ENCODE results near the gene BLTP1. TPM values are rescaled to one million over a fixed set of nuclear protein-coding genes. Genes with fewer than 3 reads are reported as not detected.

The BLTP1 gene
- total RNA-seq, 1 experiment from 2014 or later: 25.4 TPM

DNA sequence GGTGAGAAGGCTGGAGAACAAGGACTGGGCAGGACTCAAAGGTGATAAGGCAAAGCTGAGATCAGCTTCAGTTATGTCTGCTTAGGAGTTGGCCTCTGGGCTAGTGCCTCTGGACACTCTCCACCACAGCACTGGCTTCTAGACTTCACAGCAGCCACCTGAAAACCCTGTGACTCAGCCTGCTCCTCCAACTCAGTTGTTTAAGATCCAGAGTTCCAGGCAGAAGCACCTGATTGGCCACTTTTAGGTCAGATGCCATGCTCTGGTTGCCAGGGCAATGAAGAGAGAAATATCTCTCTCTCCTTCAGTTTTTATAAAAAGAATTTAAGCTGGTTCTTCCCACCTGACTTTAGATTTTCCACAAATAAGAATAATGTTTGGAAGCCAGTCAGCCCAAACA lies 47.9 kb upstream of the BLTP1 start:
- peak; percentile 36; the same call in 1 of the 2 replicates for ATAC-seq

More for the DNA sequence above, 47.9 kb upstream of the BLTP1 start:
- Histone ChIP-seq H3K27ac (ENCODE audit: low read depth, low read length) (no peak overlapping the region), H2AFZ (ENCODE audit: low read depth, low read length, poor library complexity, severe bottlenecking) (no peak overlapping the region), H3K9me2 (ENCODE audit: insufficient read depth) (no peaks in the 10 kb centered on the region), H3K9ac (ENCODE audit: low read length) (no peak overlapping the region), H3K4me1 (ENCODE audit: control insufficient read depth in 1 of 2, insufficient read depth in 2 of 2, low read length in 2 of 2) (peaks cover 0 to 8% of the 10 kb centered on the region in 2 experiments; a peak in 1 of 4 replicates), H4K20me1 (ENCODE audit: insufficient read depth) (no peaks in the 10 kb centered on the region), H3K27me3 (ENCODE audit: insufficient read depth, low read length) (no peaks in the 10 kb centered on the region), H3K4me3 (replicated peaks in 1 of 2; ENCODE audit: low read depth in 1 of 2, low read length in 2 of 2) (no peak overlapping the region), H3K4me2 (ENCODE audit: low read length) (no peak overlapping the region), H3K36me3 (ENCODE audit: control insufficient read depth in 1 of 2, insufficient read depth in 2 of 2, low read length in 2 of 2) (no peaks in the 10 kb centered on the region), H3K79me2 (ENCODE audit: insufficient read depth, low read length) (no peaks in the 10 kb centered on the region), H3K9me3 (ENCODE audit: control insufficient read depth in 1 of 2, insufficient read depth in 1 of 2, low read depth in 1 of 2, low read length in 2 of 2) (no peaks in the 10 kb centered on the region)
- ChIA-PET RAD21 (ENCODE audit: low non-redundant PET in 1 of 2, low total read pairs in 2 of 2, uncharacterized antibody in 2 of 2, unreplicated experiment in 2 of 2) (no interaction called here), CTCF (no interaction called here), POLR2A (no interaction called here)
- intact Hi-C loops (cut with micrococcal nuclease): no loop called here
- no peak for DNase-seq (ENCODE audit: low read depth, low spot score)
- no TSS peak for BruUV-seq (replicated peaks)
- TF ChIP-seq ZNF274 (IDR thresholded peaks at IDR 0.05; ENCODE audit: low read depth, low read length) (no peak), POLR2A (IDR thresholded peaks at IDR 0.05; ENCODE audit: borderline replicate concordance, extremely low read depth, insufficient read depth, insufficient read length) (no peak), SRF (IDR thresholded peaks at IDR 0.05; ENCODE audit: low read depth) (no peak), RAD21 (IDR thresholded peaks at IDR 0.05; ENCODE audit: low read depth) (no peak), SIN3A (IDR thresholded peaks at IDR 0.05; ENCODE audit: low read depth) (no peak), ELF1 (IDR thresholded peaks at IDR 0.05; ENCODE audit: borderline replicate concordance, low read depth) (no peak), EZH2phosphoT487 (IDR thresholded peaks at IDR 0.05; ENCODE audit: borderline replicate concordance) (no peak), SP1 (IDR thresholded peaks at IDR 0.05; ENCODE audit: low read depth) (no peak), ZFX (IDR thresholded peaks at IDR 0.05) (no peak), POLR2AphosphoS5 (IDR thresholded peaks at IDR 0.05; ENCODE audit: low read depth, low read length) (no peak), EGR1 (IDR thresholded peaks at IDR 0.05; ENCODE audit: low read depth) (no peak), CEBPB (IDR thresholded peaks at IDR 0.05; ENCODE audit: low read depth) (no peak), JUND (IDR thresholded peaks at IDR 0.05) (no peak), CBX3 (IDR thresholded peaks at IDR 0.05; ENCODE audit: low read depth) (no peak), EZH2 (IDR thresholded peaks at IDR 0.05) (no peak)
- TF ChIP-seq, protein P1, sequence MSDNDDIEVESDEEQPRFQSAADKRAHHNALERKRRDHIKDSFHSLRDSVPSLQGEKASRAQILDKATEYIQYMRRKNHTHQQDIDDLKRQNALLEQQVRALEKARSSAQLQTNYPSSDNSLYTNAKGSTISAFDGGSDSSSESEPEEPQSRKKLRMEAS (IDR thresholded peaks at IDR 0.05): no peak
- TF ChIP-seq, protein P2, sequence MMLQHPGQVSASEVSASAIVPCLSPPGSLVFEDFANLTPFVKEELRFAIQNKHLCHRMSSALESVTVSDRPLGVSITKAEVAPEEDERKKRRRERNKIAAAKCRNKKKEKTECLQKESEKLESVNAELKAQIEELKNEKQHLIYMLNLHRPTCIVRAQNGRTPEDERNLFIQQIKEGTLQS (IDR thresholded peaks at IDR 0.05): no peak
- TF ChIP-seq, protein P3, sequence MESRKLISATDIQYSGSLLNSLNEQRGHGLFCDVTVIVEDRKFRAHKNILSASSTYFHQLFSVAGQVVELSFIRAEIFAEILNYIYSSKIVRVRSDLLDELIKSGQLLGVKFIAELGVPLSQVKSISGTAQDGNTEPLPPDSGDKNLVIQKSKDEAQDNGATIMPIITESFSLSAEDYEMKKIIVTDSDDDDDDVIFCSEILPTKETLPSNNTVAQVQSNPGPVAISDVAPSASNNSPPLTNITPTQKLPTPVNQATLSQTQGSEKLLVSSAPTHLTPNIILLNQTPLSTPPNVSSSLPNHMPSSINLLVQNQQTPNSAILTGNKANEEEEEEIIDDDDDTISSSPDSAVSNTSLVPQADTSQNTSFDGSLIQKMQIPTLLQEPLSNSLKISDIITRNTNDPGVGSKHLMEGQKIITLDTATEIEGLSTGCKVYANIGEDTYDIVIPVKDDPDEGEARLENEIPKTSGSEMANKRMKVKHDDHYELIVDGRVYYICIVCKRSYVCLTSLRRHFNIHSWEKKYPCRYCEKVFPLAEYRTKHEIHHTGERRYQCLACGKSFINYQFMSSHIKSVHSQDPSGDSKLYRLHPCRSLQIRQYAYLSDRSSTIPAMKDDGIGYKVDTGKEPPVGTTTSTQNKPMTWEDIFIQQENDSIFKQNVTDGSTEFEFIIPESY (IDR thresholded peaks at IDR 0.05; ENCODE audit: extremely low read depth, insufficient replicate concordance, low read length): no peak
- TF ChIP-seq, protein P4, sequence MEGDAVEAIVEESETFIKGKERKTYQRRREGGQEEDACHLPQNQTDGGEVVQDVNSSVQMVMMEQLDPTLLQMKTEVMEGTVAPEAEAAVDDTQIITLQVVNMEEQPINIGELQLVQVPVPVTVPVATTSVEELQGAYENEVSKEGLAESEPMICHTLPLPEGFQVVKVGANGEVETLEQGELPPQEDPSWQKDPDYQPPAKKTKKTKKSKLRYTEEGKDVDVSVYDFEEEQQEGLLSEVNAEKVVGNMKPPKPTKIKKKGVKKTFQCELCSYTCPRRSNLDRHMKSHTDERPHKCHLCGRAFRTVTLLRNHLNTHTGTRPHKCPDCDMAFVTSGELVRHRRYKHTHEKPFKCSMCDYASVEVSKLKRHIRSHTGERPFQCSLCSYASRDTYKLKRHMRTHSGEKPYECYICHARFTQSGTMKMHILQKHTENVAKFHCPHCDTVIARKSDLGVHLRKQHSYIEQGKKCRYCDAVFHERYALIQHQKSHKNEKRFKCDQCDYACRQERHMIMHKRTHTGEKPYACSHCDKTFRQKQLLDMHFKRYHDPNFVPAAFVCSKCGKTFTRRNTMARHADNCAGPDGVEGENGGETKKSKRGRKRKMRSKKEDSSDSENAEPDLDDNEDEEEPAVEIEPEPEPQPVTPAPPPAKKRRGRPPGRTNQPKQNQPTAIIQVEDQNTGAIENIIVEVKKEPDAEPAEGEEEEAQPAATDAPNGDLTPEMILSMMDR (IDR thresholded peaks at IDR 0.05 in 2 of 3, conservative IDR thresholded peaks at IDR 0.05 in 1 of 3; ENCODE audit: borderline replicate concordance in 1 of 3, insufficient read depth in 1 of 3, low read depth in 2 of 3, low read length in 2 of 3): no peak
- TF ChIP-seq, protein P5, sequence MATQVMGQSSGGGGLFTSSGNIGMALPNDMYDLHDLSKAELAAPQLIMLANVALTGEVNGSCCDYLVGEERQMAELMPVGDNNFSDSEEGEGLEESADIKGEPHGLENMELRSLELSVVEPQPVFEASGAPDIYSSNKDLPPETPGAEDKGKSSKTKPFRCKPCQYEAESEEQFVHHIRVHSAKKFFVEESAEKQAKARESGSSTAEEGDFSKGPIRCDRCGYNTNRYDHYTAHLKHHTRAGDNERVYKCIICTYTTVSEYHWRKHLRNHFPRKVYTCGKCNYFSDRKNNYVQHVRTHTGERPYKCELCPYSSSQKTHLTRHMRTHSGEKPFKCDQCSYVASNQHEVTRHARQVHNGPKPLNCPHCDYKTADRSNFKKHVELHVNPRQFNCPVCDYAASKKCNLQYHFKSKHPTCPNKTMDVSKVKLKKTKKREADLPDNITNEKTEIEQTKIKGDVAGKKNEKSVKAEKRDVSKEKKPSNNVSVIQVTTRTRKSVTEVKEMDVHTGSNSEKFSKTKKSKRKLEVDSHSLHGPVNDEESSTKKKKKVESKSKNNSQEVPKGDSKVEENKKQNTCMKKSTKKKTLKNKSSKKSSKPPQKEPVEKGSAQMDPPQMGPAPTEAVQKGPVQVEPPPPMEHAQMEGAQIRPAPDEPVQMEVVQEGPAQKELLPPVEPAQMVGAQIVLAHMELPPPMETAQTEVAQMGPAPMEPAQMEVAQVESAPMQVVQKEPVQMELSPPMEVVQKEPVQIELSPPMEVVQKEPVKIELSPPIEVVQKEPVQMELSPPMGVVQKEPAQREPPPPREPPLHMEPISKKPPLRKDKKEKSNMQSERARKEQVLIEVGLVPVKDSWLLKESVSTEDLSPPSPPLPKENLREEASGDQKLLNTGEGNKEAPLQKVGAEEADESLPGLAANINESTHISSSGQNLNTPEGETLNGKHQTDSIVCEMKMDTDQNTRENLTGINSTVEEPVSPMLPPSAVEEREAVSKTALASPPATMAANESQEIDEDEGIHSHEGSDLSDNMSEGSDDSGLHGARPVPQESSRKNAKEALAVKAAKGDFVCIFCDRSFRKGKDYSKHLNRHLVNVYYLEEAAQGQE (IDR thresholded peaks at IDR 0.05; ENCODE audit: low read depth): no peak

All from HCT116 (cell line).